ENCODE data around the gene FAM32A. TPM values are rescaled to one million over a fixed set of nuclear protein-coding genes. Genes with fewer than 3 reads are reported as not detected.

The FAM32A gene
- total RNA-seq, 1 donor = 109 TPM

- Histone ChIP-seq H4K20me1 (ENCODE audit: insufficient read depth, low read length) (peaks cover 32% of the 10 kb centered on the region), H3K27ac (ENCODE audit: low read depth, low read length) (no peak overlapping the region), H3K36me3 (ENCODE audit: insufficient read depth, low read length) (peaks cover 65% of the 10 kb centered on the region), H3K27me3 (ENCODE audit: insufficient read depth, low read length) (no peaks in the 10 kb centered on the region), H3K79me2 (ENCODE audit: insufficient read depth, low read length) (peaks cover 61% of the 10 kb centered on the region), H3K4me2 (ENCODE audit: insufficient read depth, low read length) (no peak overlapping the region), H3K4me1 (ENCODE audit: insufficient read depth, low read length) (no peaks in the 10 kb centered on the region), H2AFZ (ENCODE audit: low read length) (no peak overlapping the region), H3K4me3 (ENCODE audit: insufficient read depth, low read length) (no peak overlapping the region), H3K9me3 (ENCODE audit: low read depth, low read length) (no peaks in the 10 kb centered on the region)
- no peak for TF ChIP-seq CTCF (IDR thresholded peaks at IDR 0.05; ENCODE audit: extremely low read depth, low read depth, low read length)
- DNase-seq (ENCODE audit: insufficient read length, low spot score, missing footprints) = peak; percentile 46
Observed at GRCh38 chr19:16208064-16208759, 23.0 kb downstream of the FAM32A start.

GRCh38 chr19:16208847-16209665, 23.8 kb downstream of the FAM32A start:
- no peak overlapping the region for H3K27ac ChIP-seq (ENCODE audit: low read depth, low read length)
- H4K20me1 ChIP-seq (ENCODE audit: insufficient read depth, low read length) = peaks cover 25% of the 10 kb centered on the region
- H3K4me2 ChIP-seq (ENCODE audit: insufficient read depth, low read length) = no peak overlapping the region
- DNase-seq (ENCODE audit: insufficient read length, low spot score, missing footprints) = no peak
- H2AFZ ChIP-seq (ENCODE audit: low read length) = no peak overlapping the region
- no peaks in the 10 kb centered on the region for H3K9me3 ChIP-seq (ENCODE audit: low read depth, low read length)
- peaks cover 60% of the 10 kb centered on the region for H3K79me2 ChIP-seq (ENCODE audit: insufficient read depth, low read length)
- no peaks in the 10 kb centered on the region for H3K27me3 ChIP-seq (ENCODE audit: insufficient read depth, low read length)
- H3K4me1 ChIP-seq (ENCODE audit: insufficient read depth, low read length) = no peaks in the 10 kb centered on the region
- H3K4me3 ChIP-seq (ENCODE audit: insufficient read depth, low read length) = no peak overlapping the region
- H3K36me3 ChIP-seq (ENCODE audit: insufficient read depth, low read length) = peaks cover 57% of the 10 kb centered on the region
- no peak for TF ChIP-seq CTCF (IDR thresholded peaks at IDR 0.05; ENCODE audit: extremely low read depth, low read depth, low read length)

- Histone ChIP-seq H4K20me1 (ENCODE audit: insufficient read depth, low read length) (peaks cover 18% of the 10 kb centered on the region), H3K27me3 (ENCODE audit: insufficient read depth, low read length) (no peaks in the 10 kb centered on the region), H3K36me3 (ENCODE audit: insufficient read depth, low read length) (peaks cover 48% of the 10 kb centered on the region), H2AFZ (ENCODE audit: low read length) (no peak overlapping the region), H3K79me2 (ENCODE audit: insufficient read depth, low read length) (peaks cover 60% of the 10 kb centered on the region), H3K4me1 (ENCODE audit: insufficient read depth, low read length) (no peaks in the 10 kb centered on the region), H3K27ac (ENCODE audit: low read depth, low read length) (no peak overlapping the region), H3K4me2 (ENCODE audit: insufficient read depth, low read length) (no peak overlapping the region), H3K4me3 (ENCODE audit: insufficient read depth, low read length) (no peak overlapping the region), H3K9me3 (ENCODE audit: low read depth, low read length) (no peaks in the 10 kb centered on the region)
- no peak for TF ChIP-seq CTCF (IDR thresholded peaks at IDR 0.05; ENCODE audit: extremely low read depth, low read depth, low read length)
- DNase-seq (ENCODE audit: insufficient read length, low spot score, missing footprints) = no peak
Observed at GRCh38 chr19:16210168-16210567, 25.0 kb downstream of the FAM32A start.

GRCh38 chr19:16213076-16213475, 27.9 kb downstream of the FAM32A start:
- Histone ChIP-seq H4K20me1 (ENCODE audit: insufficient read depth, low read length) (peaks cover 20% of the 10 kb centered on the region), H3K27me3 (ENCODE audit: insufficient read depth, low read length) (no peaks in the 10 kb centered on the region), H3K27ac (ENCODE audit: low read depth, low read length) (no peak overlapping the region), H3K4me1 (ENCODE audit: insufficient read depth, low read length) (no peaks in the 10 kb centered on the region), H3K9me3 (ENCODE audit: low read depth, low read length) (no peaks in the 10 kb centered on the region), H2AFZ (ENCODE audit: low read length) (no peak overlapping the region), H3K36me3 (ENCODE audit: insufficient read depth, low read length) (peaks cover 26% of the 10 kb centered on the region), H3K79me2 (ENCODE audit: insufficient read depth, low read length) (peaks cover 78% of the 10 kb centered on the region), H3K4me3 (ENCODE audit: insufficient read depth, low read length) (no peak overlapping the region), H3K4me2 (ENCODE audit: insufficient read depth, low read length) (no peak overlapping the region)
- TF ChIP-seq CTCF (IDR thresholded peaks at IDR 0.05; ENCODE audit: extremely low read depth, low read depth, low read length) = no peak
- DNase-seq (ENCODE audit: insufficient read length, low spot score, missing footprints) = no peak
